HEK293 (cell line): ENCODE measurements around the gene ZSWIM6.

ENCODE experiments used
- IKZF3 ChIP-seq: fragments of 450-650 bp; IDR thresholded peaks from 2 replicates; pipeline ENCODE4 v1.5.0; 2018; ENCODE audit warnings: missing biosample characterization, mild to moderate bottlenecking, missing genetic modification characterization, moderate library complexity
- KLF8 ChIP-seq: fragments of 450-650 bp; formaldehyde crosslinking; IDR thresholded peaks from 2 replicates; pipeline ENCODE4 v1.5.1; 2016; ENCODE audit warnings: missing biosample characterization, missing genetic modification characterization
- OSR2 ChIP-seq: fragments of 450-650 bp; formaldehyde crosslinking; IDR thresholded peaks from 2 replicates; pipeline ENCODE4 v1.5.1; 2016; ENCODE audit warnings: missing biosample characterization, missing genetic modification characterization
- PBX3 ChIP-seq: sonication (generic); formaldehyde crosslinking; IDR thresholded peaks from 2 replicates; pipeline ENCODE4 v1.8.1; 2022; ENCODE audit warnings: mild to moderate bottlenecking, moderate library complexity, missing genetic modification reagents
- PRDM10 ChIP-seq: fragments of 450-650 bp; formaldehyde crosslinking; IDR thresholded peaks from 2 replicates; pipeline ENCODE4 v1.5.1; 2016; ENCODE audit warnings: missing biosample characterization, missing genetic modification characterization
- TRIM28 ChIP-seq: IDR thresholded peaks from 2 replicates; pipeline ENCODE4 v1.6.1; 2011; ENCODE audit warnings: low read length, control low read depth, borderline replicate concordance
- YY2 ChIP-seq: fragments of 450-650 bp; formaldehyde crosslinking; IDR thresholded peaks from 2 replicates; pipeline ENCODE4 v1.5.1; 2016; ENCODE audit warnings: missing biosample characterization, missing genetic modification characterization
- ZBTB20 ChIP-seq: fragments of 450-650 bp; formaldehyde crosslinking; IDR thresholded peaks from 2 replicates; pipeline ENCODE4 v1.5.1; 2016; ENCODE audit warnings: missing biosample characterization, missing genetic modification characterization
- ZBTB26 ChIP-seq: fragments of 450-650 bp; formaldehyde crosslinking; optimal IDR thresholded peaks from 2 replicates; pipeline ENCODE3; 2016; ENCODE audit warnings: missing biosample characterization, mild to moderate bottlenecking, missing genetic modification characterization
- ZBTB7A ChIP-seq: fragments of 450-650 bp; formaldehyde crosslinking; IDR thresholded peaks from 2 replicates; pipeline ENCODE4 v1.5.1; 2016; ENCODE audit warnings: low read depth, missing biosample characterization, missing genetic modification characterization
- ZFP3 ChIP-seq: fragments of 450-650 bp; formaldehyde crosslinking; IDR thresholded peaks from 2 replicates; pipeline ENCODE4 v1.5.1; 2016; ENCODE audit warnings: low read depth, missing biosample characterization, missing genetic modification characterization
- ZFP37 ChIP-seq: fragments of 450-650 bp; formaldehyde crosslinking; IDR thresholded peaks from 2 replicates; pipeline ENCODE4 v1.5.1; 2016; ENCODE audit warnings: missing biosample characterization, missing genetic modification characterization
- ZNF132 ChIP-seq: fragments of 450-650 bp; formaldehyde crosslinking; IDR thresholded peaks from 2 replicates; pipeline ENCODE4 v1.5.1; 2017; ENCODE audit warnings: missing biosample characterization, missing genetic modification characterization, borderline replicate concordance
- ZNF140 ChIP-seq: fragments of 450-650 bp; formaldehyde crosslinking; IDR thresholded peaks from 2 replicates; pipeline ENCODE4 v1.5.1; 2016; ENCODE audit warnings: missing biosample characterization, missing genetic modification characterization
- ZNF16 ChIP-seq: fragments of 450-650 bp; formaldehyde crosslinking; IDR thresholded peaks from 2 replicates; pipeline ENCODE4 v1.5.1; 2016; ENCODE audit warnings: low read depth, missing biosample characterization, missing genetic modification characterization
- ZNF24 ChIP-seq: fragments of 450-650 bp; formaldehyde crosslinking; IDR thresholded peaks from 2 replicates; pipeline ENCODE4 v1.5.1; 2016; ENCODE audit warnings: missing biosample characterization, missing genetic modification characterization
- ZNF280C ChIP-seq: fragments of 450-650 bp; formaldehyde crosslinking; IDR thresholded peaks from 2 replicates; pipeline ENCODE4 v1.5.1; 2016; ENCODE audit warnings: missing biosample characterization, missing genetic modification characterization
- ZNF324 ChIP-seq: fragments of 450-650 bp; formaldehyde crosslinking; IDR thresholded peaks from 2 replicates; pipeline ENCODE4 v1.5.1; 2016; ENCODE audit warnings: missing biosample characterization, missing genetic modification characterization
- ZNF341 ChIP-seq: fragments of 450-650 bp; formaldehyde crosslinking; IDR thresholded peaks from 2 replicates; pipeline ENCODE4; 2016; ENCODE audit warnings: low read depth, missing biosample characterization, missing genetic modification characterization
- ZNF48 ChIP-seq: fragments of 450-650 bp; formaldehyde crosslinking; IDR thresholded peaks from 2 replicates; pipeline ENCODE4 v1.5.1; 2016; ENCODE audit warnings: missing biosample characterization, missing genetic modification characterization
- ZNF488 ChIP-seq: fragments of 450-650 bp; formaldehyde crosslinking; IDR thresholded peaks from 2 replicates; pipeline ENCODE4 v1.5.1; 2016; ENCODE audit warnings: missing biosample characterization, missing genetic modification characterization
- ZNF544 ChIP-seq: fragments of 450-650 bp; formaldehyde crosslinking; IDR thresholded peaks from 2 replicates; pipeline ENCODE4 v1.5.0; 2017; ENCODE audit warnings: missing biosample characterization, missing genetic modification characterization
- ZNF560 ChIP-seq: fragments of 450-650 bp; formaldehyde crosslinking; IDR thresholded peaks from 2 replicates; pipeline ENCODE4 v1.5.1; 2017; ENCODE audit warnings: missing biosample characterization, missing genetic modification characterization, borderline replicate concordance
- ZNF585B ChIP-seq: fragments of 450-650 bp; formaldehyde crosslinking; IDR thresholded peaks from 2 replicates; pipeline ENCODE4 v1.5.1; 2016; ENCODE audit warnings: missing biosample characterization, missing genetic modification characterization
- ZNF600 ChIP-seq: fragments of 450-650 bp; formaldehyde crosslinking; IDR thresholded peaks from 2 replicates; pipeline ENCODE4 v1.5.1; 2016; ENCODE audit warnings: missing biosample characterization, missing genetic modification characterization
- ZNF624 ChIP-seq: fragments of 450-650 bp; formaldehyde crosslinking; IDR thresholded peaks from 2 replicates; pipeline ENCODE4 v1.5.1; 2017; ENCODE audit warnings: missing biosample characterization, missing genetic modification characterization
- ZNF626 ChIP-seq: fragments of 450-650 bp; sonication (Bioruptor Pico); formaldehyde crosslinking; IDR thresholded peaks from 2 replicates; pipeline ENCODE4 v1.5.1; 2018; ENCODE audit warnings: missing biosample characterization, missing genetic modification characterization, inconsistent platforms
- ZNF629 ChIP-seq: fragments of 450-650 bp; formaldehyde crosslinking; IDR thresholded peaks from 2 replicates; pipeline ENCODE4 v1.5.1; 2017; ENCODE audit warnings: missing biosample characterization, missing genetic modification characterization
- ZNF664 ChIP-seq: fragments of 450-650 bp; formaldehyde crosslinking; IDR thresholded peaks from 2 replicates; pipeline ENCODE4 v1.5.1; 2016; ENCODE audit warnings: missing biosample characterization, missing genetic modification characterization
- ZNF670 ChIP-seq: fragments of 450-650 bp; formaldehyde crosslinking; IDR thresholded peaks from 2 replicates; pipeline ENCODE4 v1.5.1; 2016; ENCODE audit warnings: missing biosample characterization, missing genetic modification characterization, low read depth
- ZNF707 ChIP-seq: fragments of 450-650 bp; formaldehyde crosslinking; IDR thresholded peaks from 2 replicates; pipeline ENCODE4 v1.5.1; 2016; ENCODE audit warnings: missing biosample characterization, missing genetic modification characterization
- ZNF785 ChIP-seq: fragments of 450-650 bp; formaldehyde crosslinking; IDR thresholded peaks from 2 replicates; pipeline ENCODE4 v1.5.1; 2016; ENCODE audit warnings: missing biosample characterization, missing genetic modification characterization
- ZSCAN4 ChIP-seq: fragments of 450-650 bp; formaldehyde crosslinking; IDR thresholded peaks from 2 replicates; pipeline ENCODE4 v1.5.1; 2017; ENCODE audit warnings: missing biosample characterization, missing genetic modification characterization

The ZSWIM6 gene

GRCh38 chr5:61409568-61409967 is 77.5 kb downstream of the ZSWIM6 start (continued):
- TF ChIP-seq ZNF132 (tag by site-specific recombination) (no peak), YY2 (tag by site-specific recombination) (no peak), ZNF629 (peak; percentile 73), ZBTB26 (tag by site-specific recombination) (no peak), ZNF16 (tag by site-specific recombination) (no peak), ZNF707 (tag by site-specific recombination) (no peak), ZNF560 (tag by site-specific recombination) (no peak), ZNF544 (no peak), ZFP37 (tag by site-specific recombination) (no peak), PRDM10 (tag by site-specific recombination) (no peak), ZNF341 (tag by site-specific recombination) (no peak), ZFP3 (tag by site-specific recombination) (no peak), ZNF488 (tag by site-specific recombination) (no peak), KLF8 (no peak), ZNF785 (tag by site-specific recombination) (no peak), ZNF626 (tag by site-specific recombination) (no peak), OSR2 (tag by site-specific recombination) (peak; percentile 23; the same call in 1 of the 2 replicates), ZNF664 (tag by site-specific recombination) (peak; percentile 67; the same call in 1 of the 2 replicates), ZNF600 (tag by site-specific recombination) (peak; percentile 56; the same call in 1 of the 2 replicates), IKZF3 (tag by site-specific recombination) (no peak), ZNF24 (tag by site-specific recombination) (peak; percentile 40; the same call in 1 of the 2 replicates), ZNF624 (tag by site-specific recombination) (no peak), ZBTB20 (tag by site-specific recombination) (no peak), ZBTB7A (tag by site-specific recombination) (no peak), PBX3 (no peak), ZSCAN4 (tag by site-specific recombination) (no peak), ZNF140 (no peak), ZNF670 (no peak), ZNF280C (tag by site-specific recombination) (no peak), ZNF48 (tag by site-specific recombination) (no peak), ZNF585B (tag by site-specific recombination) (no peak), TRIM28 (no peak), ZNF324 (tag by site-specific recombination) (no peak)
